ENCODE measurements around the gene GADD45G.

DNA sequence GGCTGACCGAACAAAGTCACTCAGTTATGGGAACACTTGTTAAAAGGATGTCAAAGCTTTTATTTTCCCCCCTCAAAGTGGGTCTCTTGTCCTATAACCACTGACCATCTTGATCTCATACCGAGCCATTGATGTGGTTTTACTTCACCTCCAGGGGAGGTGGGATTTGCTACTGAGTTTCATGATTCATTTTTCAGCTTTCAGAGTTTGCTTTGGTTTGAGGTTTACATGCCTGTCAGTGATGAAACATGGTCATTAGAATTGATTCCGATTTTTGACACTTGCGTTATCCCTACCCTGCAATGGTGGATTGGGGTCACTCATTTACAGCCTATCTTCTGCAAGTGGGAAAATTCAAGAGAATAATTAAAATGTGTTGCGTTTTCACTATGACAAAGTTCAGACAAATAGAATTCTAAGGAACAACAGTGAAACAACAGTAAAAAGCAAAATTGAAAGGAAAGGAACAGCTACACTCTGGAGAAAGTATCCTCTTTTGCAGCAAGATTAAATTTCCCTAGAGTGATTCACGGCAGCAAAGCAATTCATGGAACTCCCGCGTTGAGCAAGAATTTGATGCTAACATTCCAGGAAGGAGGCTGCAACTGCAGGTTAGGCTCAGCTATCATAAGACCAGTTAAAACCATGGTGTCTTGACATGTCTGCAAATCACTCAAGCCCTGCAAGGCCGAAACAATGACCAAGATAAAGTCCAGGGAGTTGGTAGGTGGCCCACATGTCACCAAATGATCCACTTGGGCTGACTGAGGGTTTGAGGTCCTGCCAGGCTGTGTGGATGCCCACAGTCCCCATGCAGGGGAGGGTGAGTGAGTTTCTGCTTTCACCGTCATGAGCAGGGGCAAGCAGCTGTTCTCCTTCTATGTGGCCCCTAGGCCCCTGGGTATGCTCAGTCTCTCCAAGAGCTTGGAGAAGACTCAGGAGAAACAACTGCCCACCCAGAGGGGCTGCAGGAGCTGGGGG lies 9.4 kb downstream of the GADD45G start:
- no peak for TF ChIP-seq TARDBP (IDR thresholded peaks at IDR 0.05; ENCODE audit: borderline replicate concordance)
- TF ChIP-seq, protein P1, sequence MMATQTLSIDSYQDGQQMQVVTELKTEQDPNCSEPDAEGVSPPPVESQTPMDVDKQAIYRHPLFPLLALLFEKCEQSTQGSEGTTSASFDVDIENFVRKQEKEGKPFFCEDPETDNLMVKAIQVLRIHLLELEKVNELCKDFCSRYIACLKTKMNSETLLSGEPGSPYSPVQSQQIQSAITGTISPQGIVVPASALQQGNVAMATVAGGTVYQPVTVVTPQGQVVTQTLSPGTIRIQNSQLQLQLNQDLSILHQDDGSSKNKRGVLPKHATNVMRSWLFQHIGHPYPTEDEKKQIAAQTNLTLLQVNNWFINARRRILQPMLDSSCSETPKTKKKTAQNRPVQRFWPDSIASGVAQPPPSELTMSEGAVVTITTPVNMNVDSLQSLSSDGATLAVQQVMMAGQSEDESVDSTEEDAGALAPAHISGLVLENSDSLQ (IDR thresholded peaks at IDR 0.05) = no peak
- TF ChIP-seq POLR2A (IDR thresholded peaks at IDR 0.05; ENCODE audit: low read depth, low read length) = no peak
- TF ChIP-seq, protein P2, sequence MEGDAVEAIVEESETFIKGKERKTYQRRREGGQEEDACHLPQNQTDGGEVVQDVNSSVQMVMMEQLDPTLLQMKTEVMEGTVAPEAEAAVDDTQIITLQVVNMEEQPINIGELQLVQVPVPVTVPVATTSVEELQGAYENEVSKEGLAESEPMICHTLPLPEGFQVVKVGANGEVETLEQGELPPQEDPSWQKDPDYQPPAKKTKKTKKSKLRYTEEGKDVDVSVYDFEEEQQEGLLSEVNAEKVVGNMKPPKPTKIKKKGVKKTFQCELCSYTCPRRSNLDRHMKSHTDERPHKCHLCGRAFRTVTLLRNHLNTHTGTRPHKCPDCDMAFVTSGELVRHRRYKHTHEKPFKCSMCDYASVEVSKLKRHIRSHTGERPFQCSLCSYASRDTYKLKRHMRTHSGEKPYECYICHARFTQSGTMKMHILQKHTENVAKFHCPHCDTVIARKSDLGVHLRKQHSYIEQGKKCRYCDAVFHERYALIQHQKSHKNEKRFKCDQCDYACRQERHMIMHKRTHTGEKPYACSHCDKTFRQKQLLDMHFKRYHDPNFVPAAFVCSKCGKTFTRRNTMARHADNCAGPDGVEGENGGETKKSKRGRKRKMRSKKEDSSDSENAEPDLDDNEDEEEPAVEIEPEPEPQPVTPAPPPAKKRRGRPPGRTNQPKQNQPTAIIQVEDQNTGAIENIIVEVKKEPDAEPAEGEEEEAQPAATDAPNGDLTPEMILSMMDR (IDR thresholded peaks at IDR 0.05 in 2 of 3, conservative IDR thresholded peaks at IDR 0.05 in 1 of 3; ENCODE audit: control insufficient read depth in 2 of 3, extremely low read depth in 1 of 3, insufficient read depth in 1 of 3, low read depth in 3 of 3, low read length in 3 of 3) = no peak
- TF ChIP-seq TCF12 (IDR thresholded peaks at IDR 0.05; ENCODE audit: low read depth, low read length) = no peak
- no peak for TF ChIP-seq EGR1 (IDR thresholded peaks at IDR 0.05; ENCODE audit: borderline replicate concordance in 1 of 2, low read depth in 2 of 2, low read length in 2 of 2)
- TF ChIP-seq NFIC (IDR thresholded peaks at IDR 0.05; ENCODE audit: low read depth, low read length) = no peak
- TF ChIP-seq EZH2 (IDR thresholded peaks at IDR 0.05; ENCODE audit: borderline replicate concordance, control insufficient read depth, low read depth, low read length) = no peak
- no peak for TF ChIP-seq ZNF207 (IDR thresholded peaks at IDR 0.05; ENCODE audit: borderline replicate concordance)
- no peak for TF ChIP-seq POLR2AphosphoS5 (IDR thresholded peaks at IDR 0.05; ENCODE audit: low read length)
- TF ChIP-seq, protein P3, sequence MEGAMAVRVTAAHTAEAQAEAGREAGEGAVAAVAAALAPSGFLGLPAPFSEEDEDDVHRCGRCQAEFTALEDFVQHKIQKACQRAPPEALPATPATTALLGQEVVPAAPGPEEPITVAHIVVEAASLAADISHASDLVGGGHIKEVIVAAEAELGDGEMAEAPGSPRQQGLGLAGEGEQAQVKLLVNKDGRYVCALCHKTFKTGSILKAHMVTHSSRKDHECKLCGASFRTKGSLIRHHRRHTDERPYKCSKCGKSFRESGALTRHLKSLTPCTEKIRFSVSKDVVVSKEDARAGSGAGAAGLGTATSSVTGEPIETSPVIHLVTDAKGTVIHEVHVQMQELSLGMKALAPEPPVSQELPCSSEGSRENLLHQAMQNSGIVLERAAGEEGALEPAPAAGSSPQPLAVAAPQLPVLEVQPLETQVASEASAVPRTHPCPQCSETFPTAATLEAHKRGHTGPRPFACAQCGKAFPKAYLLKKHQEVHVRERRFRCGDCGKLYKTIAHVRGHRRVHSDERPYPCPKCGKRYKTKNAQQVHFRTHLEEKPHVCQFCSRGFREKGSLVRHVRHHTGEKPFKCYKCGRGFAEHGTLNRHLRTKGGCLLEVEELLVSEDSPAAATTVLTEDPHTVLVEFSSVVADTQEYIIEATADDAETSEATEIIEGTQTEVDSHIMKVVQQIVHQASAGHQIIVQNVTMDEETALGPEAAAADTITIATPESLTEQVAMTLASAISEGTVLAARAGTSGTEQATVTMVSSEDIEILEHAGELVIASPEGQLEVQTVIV (IDR thresholded peaks at IDR 0.05; ENCODE audit: borderline replicate concordance, partially characterized antibody) = no peak
- TF ChIP-seq ESRRA (IDR thresholded peaks at IDR 0.05; ENCODE audit: low read length) = no peak

Measured in GM12878 (cell line).